Esophagus squamous epithelium (tissue), 4 donors: ENCODE data around the gene ACOT11.

ENCODE experiments used
- POLR2A ChIP-seq, 4 donors: fragments of 450-650 bp; IDR thresholded peaks; one replicate each; pipeline ENCODE4 v1.6.1; 2017; ENCODE audit warnings: antibody characterized with exemption in 4 of 4, mild to moderate bottlenecking in 4 of 4, moderate library complexity in 3 of 4
- TF ChIP-seq, protein P1 (sequence below), 6 experiments: fragments of 450-650 bp in 4 of 6; fragments of 200-600 bp in 2 of 6; sonication (generic) in 2 of 6; IDR thresholded peaks; one replicate each; pipeline ENCODE4 v1.5.1; 2016 to 2019; ENCODE audit warnings: antibody characterized with exemption in 6 of 6, mild to moderate bottlenecking in 4 of 6, moderate library complexity in 4 of 6

DNA sequence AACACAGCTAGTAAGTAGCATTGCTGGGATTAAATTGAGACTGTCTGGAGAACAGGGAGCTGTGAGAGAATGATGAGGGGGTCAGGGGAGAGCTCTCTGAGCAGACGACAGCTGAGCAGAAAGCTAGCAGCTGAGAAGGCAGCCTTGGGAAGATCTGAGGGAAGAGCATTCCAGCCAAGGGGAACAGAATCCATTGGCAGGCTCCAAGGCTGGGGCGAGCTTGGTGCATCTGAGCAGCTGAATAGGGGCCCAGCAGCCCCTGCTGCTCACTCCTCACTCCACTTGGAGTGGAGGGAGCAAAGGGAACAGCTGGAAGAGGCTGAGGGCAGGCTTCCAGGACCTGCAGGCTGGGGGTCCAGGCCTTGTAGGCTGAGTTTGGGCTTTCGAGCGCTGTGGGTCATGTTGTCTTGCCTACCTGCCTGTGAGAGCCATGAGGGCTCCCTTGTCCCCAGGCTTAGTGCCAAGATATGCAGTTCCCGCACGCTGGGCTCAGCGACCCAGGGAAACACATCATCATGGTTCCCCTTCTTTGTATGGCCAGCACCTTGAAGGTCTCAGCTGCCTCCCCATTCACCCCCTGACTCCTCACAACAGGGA lies 10.5 kb downstream of the ACOT11 start:
- TF ChIP-seq, protein P1, sequence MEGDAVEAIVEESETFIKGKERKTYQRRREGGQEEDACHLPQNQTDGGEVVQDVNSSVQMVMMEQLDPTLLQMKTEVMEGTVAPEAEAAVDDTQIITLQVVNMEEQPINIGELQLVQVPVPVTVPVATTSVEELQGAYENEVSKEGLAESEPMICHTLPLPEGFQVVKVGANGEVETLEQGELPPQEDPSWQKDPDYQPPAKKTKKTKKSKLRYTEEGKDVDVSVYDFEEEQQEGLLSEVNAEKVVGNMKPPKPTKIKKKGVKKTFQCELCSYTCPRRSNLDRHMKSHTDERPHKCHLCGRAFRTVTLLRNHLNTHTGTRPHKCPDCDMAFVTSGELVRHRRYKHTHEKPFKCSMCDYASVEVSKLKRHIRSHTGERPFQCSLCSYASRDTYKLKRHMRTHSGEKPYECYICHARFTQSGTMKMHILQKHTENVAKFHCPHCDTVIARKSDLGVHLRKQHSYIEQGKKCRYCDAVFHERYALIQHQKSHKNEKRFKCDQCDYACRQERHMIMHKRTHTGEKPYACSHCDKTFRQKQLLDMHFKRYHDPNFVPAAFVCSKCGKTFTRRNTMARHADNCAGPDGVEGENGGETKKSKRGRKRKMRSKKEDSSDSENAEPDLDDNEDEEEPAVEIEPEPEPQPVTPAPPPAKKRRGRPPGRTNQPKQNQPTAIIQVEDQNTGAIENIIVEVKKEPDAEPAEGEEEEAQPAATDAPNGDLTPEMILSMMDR (IDR thresholded peaks at IDR 0.05) = no peak
- TF ChIP-seq POLR2A (IDR thresholded peaks at IDR 0.05) = no peak
